IPS DF 19.7 (cell line): ENCODE results near the gene ZFYVE21.

Experiments
- DNase-seq: peaks from one replicate; pipeline ENCODE4 v3.0.0-alpha.2; 2013; ENCODE audit warnings: low read depth, low spot score

Gene ZFYVE21

DNA sequence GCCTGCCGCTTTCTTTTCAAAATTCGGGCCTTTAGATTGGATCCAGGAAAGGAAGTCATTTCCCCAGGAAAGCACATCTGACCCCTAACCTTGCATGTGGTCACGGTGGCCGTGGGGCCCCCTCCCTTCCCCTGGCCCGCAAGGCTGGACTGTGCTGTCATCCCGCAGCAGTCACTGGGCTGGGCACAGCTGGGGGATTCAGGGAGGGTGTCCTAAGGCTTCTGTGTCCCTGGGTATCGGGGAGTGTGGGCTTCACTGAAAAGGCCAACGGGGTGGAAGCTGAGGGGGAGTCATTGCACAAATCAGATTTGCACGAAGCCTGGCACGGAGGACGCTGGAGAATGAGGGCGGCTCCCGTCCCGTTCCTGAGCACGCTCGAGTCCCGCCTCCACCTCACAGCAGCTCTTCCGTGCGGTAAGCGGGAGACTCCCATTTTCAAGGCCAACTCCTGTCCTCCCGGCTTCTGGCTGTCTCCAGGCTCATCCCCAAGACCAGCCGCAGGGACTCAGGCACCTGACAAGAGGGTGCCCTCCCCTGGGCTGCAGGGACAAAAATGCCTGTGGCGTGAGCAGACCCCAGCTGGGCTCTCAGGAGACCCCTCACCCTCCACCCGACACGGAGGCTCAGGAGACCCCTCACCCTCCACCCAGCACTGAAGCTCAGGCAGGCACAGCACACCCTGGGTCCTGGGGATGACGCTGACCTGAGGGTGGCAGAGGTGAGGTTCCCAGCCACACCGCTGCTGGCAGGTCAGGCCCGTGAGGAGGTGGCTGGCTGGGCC lies 9.9 kb upstream of the ZFYVE21 start:
- DNase-seq = no peak

GRCh38 chr14:103706551-103707328 lies 8.9 kb upstream of the ZFYVE21 start:
- DNase-seq = no peak

GRCh38 chr14:103707329-103708263 lies 8.0 kb upstream of the ZFYVE21 start:
- no peak for DNase-seq

GRCh38 chr14:103708750-103709187 lies 6.8 kb upstream of the ZFYVE21 start:
- DNase-seq = no peak

DNA sequence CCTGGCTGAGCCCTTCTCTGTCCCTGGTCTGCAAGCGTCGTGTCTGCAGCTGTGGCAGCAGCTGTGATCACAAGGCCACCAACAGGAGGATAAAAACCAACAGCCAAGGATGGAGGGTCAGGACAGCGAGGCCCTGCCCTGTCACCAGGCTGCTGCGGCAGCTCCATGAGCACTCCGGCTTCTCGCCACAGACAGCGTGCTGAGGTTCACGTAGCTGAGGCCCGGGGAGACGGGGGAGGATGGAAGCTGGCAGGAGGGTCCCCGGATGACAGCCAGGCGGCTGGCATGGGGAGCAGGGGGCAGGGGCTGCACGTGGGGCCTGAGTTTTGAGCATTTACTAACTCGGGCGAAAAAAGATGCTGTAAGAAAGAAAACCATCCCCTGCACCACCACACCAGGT lies 5.8 kb upstream of the ZFYVE21 start:
- DNase-seq = no peak

GRCh38 chr14:103710771-103711377 lies 4.7 kb upstream of the ZFYVE21 start:
- no peak for DNase-seq

- DNase-seq = no peak
These were observed 3.8 kb upstream of the ZFYVE21 start for GRCh38 chr14:103711516-103712431.

- DNase-seq = no peak
These were observed 2.9 kb upstream of the ZFYVE21 start for GRCh38 chr14:103712633-103713247.

DNA sequence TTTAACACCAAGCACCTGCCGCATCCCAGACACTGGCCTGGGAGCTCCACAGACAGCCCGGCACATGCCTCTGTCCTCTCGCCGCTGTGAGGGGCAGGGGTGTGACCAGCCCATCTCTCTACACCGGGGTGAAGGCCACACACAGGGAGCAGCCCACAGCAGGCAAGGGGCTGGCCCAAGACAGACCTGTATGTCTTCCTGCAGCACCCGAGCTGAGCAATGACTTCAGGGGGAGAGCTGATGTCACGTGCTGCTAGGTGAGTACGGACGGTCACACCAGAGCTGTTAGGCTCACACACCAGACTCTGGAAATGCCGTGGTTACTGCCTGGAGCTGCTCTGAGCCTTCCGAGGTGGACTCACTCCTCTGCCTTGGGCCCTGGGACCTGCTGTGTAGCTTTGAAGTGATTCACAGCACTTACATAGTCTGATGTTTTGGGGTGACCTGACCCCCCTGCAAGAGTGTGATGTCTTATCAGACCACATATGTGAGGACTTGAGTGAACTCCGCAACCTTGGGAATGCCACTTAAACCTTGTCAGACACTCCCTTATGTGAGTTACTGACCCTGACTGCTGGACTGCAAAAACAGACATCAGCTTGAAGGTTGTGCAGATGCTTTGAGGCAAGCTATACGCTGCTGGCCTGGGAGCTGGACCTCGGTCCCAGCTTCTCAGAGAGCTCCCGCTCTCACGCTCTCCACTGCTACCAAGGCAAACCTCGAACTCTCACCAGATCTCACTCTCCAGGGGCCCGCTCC lies 2.1 kb upstream of the ZFYVE21 start:
- DNase-seq = no peak

- no peak for DNase-seq
These were observed 1.4 kb upstream of the ZFYVE21 start for GRCh38 chr14:103714063-103714724.

DNA sequence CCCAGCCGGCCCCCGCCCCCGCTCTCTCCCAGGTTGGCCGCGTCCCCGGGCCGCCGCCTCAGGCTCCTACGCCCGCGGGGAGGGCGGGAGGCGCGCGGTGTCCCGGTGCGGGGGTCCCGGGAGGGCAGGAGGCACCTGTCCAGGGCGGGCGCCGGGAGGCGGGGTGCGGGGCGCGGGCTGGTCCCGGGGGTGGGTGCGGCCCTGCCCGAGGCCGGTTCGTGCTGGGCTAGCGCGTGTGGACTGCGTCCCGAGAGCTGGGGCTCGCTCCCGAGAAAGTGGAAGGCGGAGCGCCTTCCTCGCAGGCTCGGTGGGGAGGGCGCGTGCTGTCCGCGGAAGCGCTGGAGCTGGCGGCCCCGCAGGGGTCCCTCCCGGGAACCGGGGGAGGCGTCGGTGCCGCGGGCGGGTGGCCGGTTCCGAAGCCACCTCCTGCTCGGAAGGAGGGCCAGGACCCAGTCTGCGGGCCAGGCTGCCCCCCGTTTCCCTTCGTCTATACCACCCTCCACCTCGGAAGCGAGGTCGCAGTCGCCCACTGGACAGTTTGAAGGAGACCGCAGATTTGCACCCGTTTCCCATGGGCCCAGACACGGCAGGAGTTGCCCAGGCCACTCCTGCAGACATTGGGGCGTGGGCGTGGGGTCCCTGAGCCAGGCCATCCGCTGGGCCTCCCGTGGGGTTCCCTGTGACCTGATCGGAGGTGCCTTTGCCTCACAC lies 636 bp downstream of the ZFYVE21 start:
- DNase-seq = no peak

- no peak for DNase-seq
These were observed 1.3 kb downstream of the ZFYVE21 start for GRCh38 chr14:103716899-103717411.

- DNase-seq = no peak
These were observed 3.0 kb downstream of the ZFYVE21 start for GRCh38 chr14:103718572-103718971.

- DNase-seq = no peak
These were observed 4.1 kb downstream of the ZFYVE21 start for GRCh38 chr14:103719751-103720150.

- no peak for DNase-seq
These were observed 5.9 kb downstream of the ZFYVE21 start for GRCh38 chr14:103721334-103722120.

DNA sequence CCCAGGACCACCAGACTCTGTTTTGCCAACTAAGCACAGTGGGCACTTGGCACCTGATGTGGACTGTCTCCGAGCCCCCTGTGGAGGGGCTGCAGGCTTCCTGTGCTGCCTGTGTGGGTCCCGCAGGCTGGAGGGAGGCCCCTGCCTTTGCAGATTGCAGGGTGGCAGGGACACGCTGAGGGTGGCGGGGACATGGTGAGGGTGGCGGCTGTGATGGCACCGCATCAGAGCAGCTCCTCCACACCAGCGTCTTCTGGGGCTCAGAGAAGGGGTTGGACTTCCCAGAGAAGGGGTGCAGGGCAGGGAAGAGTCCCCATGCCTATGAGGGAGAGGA lies 8.1 kb downstream of the ZFYVE21 start:
- DNase-seq = no peak

DNA sequence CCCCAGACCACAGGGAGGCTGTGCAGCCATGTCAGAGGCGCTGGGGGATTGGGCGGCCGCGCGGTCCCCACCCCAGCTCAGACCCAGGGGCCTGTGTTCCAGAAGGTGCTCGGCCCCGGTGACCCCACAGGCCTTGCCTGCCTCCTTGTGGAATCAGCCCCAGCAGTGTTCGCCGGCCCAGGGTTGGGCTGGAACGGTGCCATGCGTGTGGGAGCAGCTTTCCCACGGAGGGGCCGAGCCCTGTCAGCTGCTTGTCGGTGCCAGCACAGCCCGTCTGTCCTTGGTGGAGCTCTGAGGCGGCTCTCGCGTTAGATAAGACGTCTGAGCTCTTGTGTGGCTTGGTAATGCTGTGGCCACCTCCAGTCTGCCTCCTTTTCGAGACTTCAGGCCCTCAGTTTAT lies 8.5 kb downstream of the ZFYVE21 start:
- DNase-seq = no peak
